Osteoblast (primary cell): ENCODE data around the gene WDR5. TPM values are rescaled to one million over a fixed set of nuclear protein-coding genes. Genes with fewer than 3 reads are reported as not detected.

Experiments used
- DNase-seq: peaks from one replicate; pipeline ENCODE4 v3.0.0; 2011; ENCODE audit warnings: low spot score, mixed read lengths; ENCODE audit not compliant: insufficient read length; ENCODE audit errors: missing footprints
- H2AFZ ChIP-seq: 2 replicates; pipeline ENCODE4 v1.6.0; 2011; ENCODE audit warnings: mild to moderate bottlenecking, low read length
- H3K27ac ChIP-seq: 2 replicates; pipeline ENCODE4 v1.5.1; 2011; ENCODE audit warnings: mild to moderate bottlenecking, low read depth, low read length, moderate library complexity
- H3K27me3 ChIP-seq: 2 replicates; pipeline ENCODE4 v1.6.0; 2012; ENCODE audit warnings: mild to moderate bottlenecking, control low read depth, inconsistent platforms, low read length, moderate library complexity; ENCODE audit not compliant: insufficient read depth
- H3K36me3 ChIP-seq: 2 replicates; pipeline ENCODE4 v1.5.1; 2011; ENCODE audit warnings: mild to moderate bottlenecking, low read length, control low read depth, moderate library complexity; ENCODE audit not compliant: insufficient read depth
- H3K4me1 ChIP-seq: 2 replicates; pipeline ENCODE4 v1.5.1; 2011; ENCODE audit warnings: mild to moderate bottlenecking, low read length, control low read depth, moderate library complexity; ENCODE audit not compliant: insufficient read depth
- H3K4me2 ChIP-seq: 2 replicates; pipeline ENCODE4 v1.6.0; 2011; ENCODE audit warnings: mild to moderate bottlenecking, low read length; ENCODE audit not compliant: insufficient read depth
- H3K4me3 ChIP-seq: fragments of 200-600 bp; sonication (generic); 3 replicates; pipeline ENCODE4 v1.5.1; 2012; ENCODE audit warnings: mild to moderate bottlenecking, low read length, inconsistent platforms; ENCODE audit not compliant: insufficient read depth
- H3K79me2 ChIP-seq: 2 replicates; pipeline ENCODE4 v1.6.0; 2012; ENCODE audit warnings: mild to moderate bottlenecking, low read length, control low read depth, inconsistent platforms; ENCODE audit not compliant: insufficient read depth
- H3K9me3 ChIP-seq: 2 replicates; pipeline ENCODE4 v1.5.1; 2011; ENCODE audit warnings: low read depth, low read length, control low read depth
- H4K20me1 ChIP-seq: 2 replicates; pipeline ENCODE4 v1.6.0; 2012; ENCODE audit warnings: mild to moderate bottlenecking, low read length, control low read depth; ENCODE audit not compliant: insufficient read depth
- total RNA-seq: library from RNA; depleted of rRNA; stranded (reverse); fragments of >200 nt; gene quantifications from 2 replicates; pipeline ENCODE4 v1.2.3, GENCODE V29; 2012
- TF ChIP-seq, protein P1 (sequence below): IDR thresholded peaks from 2 replicates; pipeline ENCODE4 v1.5.1; 2011; ENCODE audit warnings: mild to moderate bottlenecking, low read depth, low read length, moderate library complexity; ENCODE audit errors: extremely low read depth

The WDR5 gene
- total RNA-seq, 1 donor: 17.4 TPM

DNA sequence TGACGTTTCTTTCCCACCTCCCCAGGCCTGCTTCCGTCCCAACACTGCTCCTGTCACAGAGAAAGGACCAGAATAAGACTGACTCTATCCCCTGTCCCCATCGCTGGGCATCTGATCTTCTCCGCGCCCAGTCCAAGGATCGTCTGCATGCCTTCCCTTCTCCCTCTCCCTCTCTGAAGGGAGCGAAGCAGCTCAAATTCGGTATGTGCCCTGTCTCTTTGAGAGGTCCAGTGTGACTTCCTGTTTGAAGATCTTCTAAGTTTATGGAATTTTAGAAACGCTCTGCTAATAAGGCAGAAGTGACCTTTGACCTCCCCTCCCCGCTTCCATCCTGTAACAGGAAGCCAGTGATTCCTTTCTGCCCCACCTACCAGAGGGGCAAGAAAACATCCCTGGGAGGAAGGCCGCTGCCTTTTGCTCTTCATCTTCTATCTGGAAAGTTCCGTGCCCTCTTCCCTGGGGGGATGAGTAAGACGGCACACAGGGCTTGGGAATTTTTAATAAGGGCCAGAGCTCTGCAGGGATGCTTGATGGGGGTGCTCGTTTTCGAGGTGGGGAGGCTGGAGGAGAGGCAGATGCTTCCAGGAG is 69.2 kb downstream of the WDR5 start:
- H2AFZ ChIP-seq: no peak overlapping the region
- H3K4me1 ChIP-seq: peaks cover 13% of the 10 kb centered on the region
- peak; percentile 90 for DNase-seq
- peak overlapping the region; percentile 71 for H3K27ac ChIP-seq
- no peak overlapping the region for H3K4me3 ChIP-seq
- no peaks in the 10 kb centered on the region for H3K79me2 ChIP-seq
- H3K9me3 ChIP-seq: no peaks in the 10 kb centered on the region
- H3K27me3 ChIP-seq: peaks cover 6% of the 10 kb centered on the region
- TF ChIP-seq, protein P1, sequence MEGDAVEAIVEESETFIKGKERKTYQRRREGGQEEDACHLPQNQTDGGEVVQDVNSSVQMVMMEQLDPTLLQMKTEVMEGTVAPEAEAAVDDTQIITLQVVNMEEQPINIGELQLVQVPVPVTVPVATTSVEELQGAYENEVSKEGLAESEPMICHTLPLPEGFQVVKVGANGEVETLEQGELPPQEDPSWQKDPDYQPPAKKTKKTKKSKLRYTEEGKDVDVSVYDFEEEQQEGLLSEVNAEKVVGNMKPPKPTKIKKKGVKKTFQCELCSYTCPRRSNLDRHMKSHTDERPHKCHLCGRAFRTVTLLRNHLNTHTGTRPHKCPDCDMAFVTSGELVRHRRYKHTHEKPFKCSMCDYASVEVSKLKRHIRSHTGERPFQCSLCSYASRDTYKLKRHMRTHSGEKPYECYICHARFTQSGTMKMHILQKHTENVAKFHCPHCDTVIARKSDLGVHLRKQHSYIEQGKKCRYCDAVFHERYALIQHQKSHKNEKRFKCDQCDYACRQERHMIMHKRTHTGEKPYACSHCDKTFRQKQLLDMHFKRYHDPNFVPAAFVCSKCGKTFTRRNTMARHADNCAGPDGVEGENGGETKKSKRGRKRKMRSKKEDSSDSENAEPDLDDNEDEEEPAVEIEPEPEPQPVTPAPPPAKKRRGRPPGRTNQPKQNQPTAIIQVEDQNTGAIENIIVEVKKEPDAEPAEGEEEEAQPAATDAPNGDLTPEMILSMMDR: no peak
- H3K36me3 ChIP-seq: no peaks in the 10 kb centered on the region
- H3K4me2 ChIP-seq: peak overlapping the region; percentile 55
- H4K20me1 ChIP-seq: no peaks in the 10 kb centered on the region

DNA sequence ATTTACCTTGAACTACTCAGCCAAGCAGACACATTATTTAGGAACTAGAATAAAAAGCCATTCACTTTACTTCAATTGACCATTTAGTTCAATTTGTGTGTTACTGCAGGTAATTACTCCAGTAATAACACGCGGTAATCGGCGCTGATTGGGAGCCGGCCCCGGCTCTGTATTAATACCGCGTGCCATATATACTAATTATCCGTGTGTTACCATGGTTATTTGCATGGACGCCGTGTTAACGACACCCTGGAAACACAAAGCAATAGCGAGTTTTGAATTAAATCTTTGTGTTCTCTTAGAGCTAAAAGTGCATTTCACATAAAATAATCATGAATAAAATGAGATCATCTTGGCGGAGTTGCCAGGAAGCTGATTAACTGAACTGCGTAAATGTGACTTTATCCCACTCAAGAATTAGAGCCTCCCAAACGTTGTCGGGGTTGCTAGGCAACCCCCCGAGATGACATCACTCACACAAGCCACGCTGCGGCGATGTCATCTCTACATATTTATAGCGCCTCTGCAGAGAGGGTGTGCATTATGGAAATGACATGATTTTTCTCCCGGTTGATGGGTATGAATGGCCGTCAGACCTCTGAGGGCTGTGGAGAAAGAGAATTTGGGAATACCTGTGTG is 69.9 kb downstream of the WDR5 start:
- Histone ChIP-seq H3K36me3 (no peaks in the 10 kb centered on the region), H3K4me3 (no peak overlapping the region), H3K79me2 (no peaks in the 10 kb centered on the region), H4K20me1 (no peaks in the 10 kb centered on the region), H2AFZ (no peak overlapping the region), H3K9me3 (no peaks in the 10 kb centered on the region), H3K27me3 (peaks cover 5% of the 10 kb centered on the region), H3K27ac (peak overlapping the region; percentile 71), H3K4me1 (peaks cover 13% of the 10 kb centered on the region), H3K4me2 (peak overlapping the region; percentile 55)
- peak; percentile 93 for DNase-seq
- TF ChIP-seq, protein P1: no peak

DNA sequence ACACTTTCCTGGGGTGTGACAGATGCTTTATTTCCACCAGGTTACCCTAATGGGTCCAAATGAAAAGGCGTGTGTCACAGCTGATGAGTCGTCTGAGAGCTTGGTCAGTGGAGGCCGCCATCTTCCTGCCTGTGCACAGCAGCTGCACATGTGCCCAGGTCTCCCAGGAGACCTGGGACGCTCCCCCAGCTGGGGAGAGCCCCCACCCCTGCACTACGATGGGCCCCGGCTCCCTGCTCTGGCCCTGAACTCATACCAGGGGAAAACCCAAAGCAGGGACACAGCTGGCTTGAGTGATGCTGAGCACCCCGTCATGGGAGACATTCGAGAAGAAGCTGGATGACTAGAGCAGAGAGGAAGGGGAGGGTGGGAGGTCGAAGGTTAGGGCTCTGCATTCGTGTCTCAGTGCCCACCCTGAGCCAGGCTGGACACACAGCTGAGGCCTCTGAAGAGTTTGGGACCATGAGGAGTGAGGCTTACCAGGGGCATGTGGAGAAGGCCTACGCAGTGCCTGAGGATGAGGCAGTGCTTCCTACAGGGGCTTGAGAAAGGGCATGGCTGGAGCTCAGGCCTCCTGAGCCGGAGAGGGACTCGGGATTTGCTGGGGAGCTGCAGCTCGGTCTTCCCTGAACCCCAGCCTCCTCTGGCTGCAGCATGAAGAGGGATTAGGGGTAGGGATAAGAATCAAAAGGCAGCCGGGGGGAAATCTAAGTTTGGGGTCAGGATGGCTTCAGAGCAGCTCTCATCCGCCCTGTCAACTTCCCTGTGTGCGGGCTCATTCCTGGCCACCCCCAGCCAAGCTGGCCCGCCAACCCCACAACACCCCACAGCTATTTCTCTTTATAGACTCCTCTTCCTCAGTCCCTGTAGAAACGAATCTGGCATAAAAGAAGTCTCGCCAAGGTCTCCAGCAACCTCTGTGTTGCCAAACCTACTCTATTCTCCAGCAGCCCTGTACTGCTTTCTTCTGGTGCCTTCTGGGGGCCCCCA is 70.7 kb downstream of the WDR5 start:
- Histone ChIP-seq H3K36me3 (no peaks in the 10 kb centered on the region), H4K20me1 (no peaks in the 10 kb centered on the region), H3K79me2 (no peaks in the 10 kb centered on the region), H3K27ac (peak overlapping the region; percentile 45), H3K27me3 (no peaks in the 10 kb centered on the region), H2AFZ (no peak overlapping the region), H3K4me3 (no peak overlapping the region), H3K4me2 (no peak overlapping the region), H3K9me3 (no peaks in the 10 kb centered on the region), H3K4me1 (peaks cover 13% of the 10 kb centered on the region)
- TF ChIP-seq, protein P1: no peak
- DNase-seq: peak; percentile 65
